HG02943 (cell line): ENCODE results near the gene ZNF605.
"Not testable (repeated sequence)": the region's sequence is repeated elsewhere in the genome, so short reads cannot be mapped to it uniquely, and the experiment has no call there.

Experiments used
- ATAC-seq: cut with Tn5 transposase; IDR thresholded peaks from one replicate; pipeline ENCODE4 v1.9.1; 2021; ENCODE audit warnings: mild to moderate bottlenecking, low read depth, moderate library complexity; ENCODE audit not compliant: unreplicated experiment

Gene ZNF605

GRCh38 chr12:132908145-132909029 lies 47.7 kb downstream of the ZNF605 start:
- peak; percentile 93 for ATAC-seq

- not testable (repeated sequence) for ATAC-seq
Observed at GRCh38 chr12:132907789-132908144, 48.3 kb downstream of the ZNF605 start.

- ATAC-seq, result no peak
Observed at GRCh38 chr12:132907216-132907615, 48.9 kb downstream of the ZNF605 start.

- no peak for ATAC-seq
Observed at GRCh38 chr12:132904718-132905328, 51.3 kb downstream of the ZNF605 start.

- no peak for ATAC-seq
Observed at GRCh38 chr12:132899033-132899432, 57.1 kb downstream of the ZNF605 start.

- ATAC-seq, result no peak
Observed at GRCh38 chr12:132888852-132889251, 67.3 kb downstream of the ZNF605 start.

- ATAC-seq, result peak; percentile 96
Observed at GRCh38 chr12:132887513-132888351, 68.4 kb downstream of the ZNF605 start, which contains the start of gene CHFR. Gene CHFR (minus strand): TSS chr12:132887605. CDS start chr12:132887328, 277 bp downstream.

GRCh38 chr12:132886529-132887477 lies 69.3 kb downstream of the ZNF605 start:
- peak; percentile 36 for ATAC-seq

GRCh38 chr12:132881818-132882217 lies 74.3 kb downstream of the ZNF605 start:
- ATAC-seq, result no peak

GRCh38 chr12:132874620-132875019 lies 81.5 kb downstream of the ZNF605 start:
- ATAC-seq, result not testable (repeated sequence)

GRCh38 chr12:132874175-132874574 lies 81.9 kb downstream of the ZNF605 start:
- no peak for ATAC-seq

GRCh38 chr12:132873724-132874123 lies 82.4 kb downstream of the ZNF605 start:
- ATAC-seq, result no peak

GRCh38 chr12:132872975-132873421 lies 83.1 kb downstream of the ZNF605 start:
- no peak for ATAC-seq

GRCh38 chr12:132872073-132872855 lies 83.8 kb downstream of the ZNF605 start:
- ATAC-seq, result no peak

GRCh38 chr12:132869551-132869950 lies 86.6 kb downstream of the ZNF605 start:
- ATAC-seq, result no peak
